ENCODE measurements around the gene HSPA12A.

HSPA12A gene

DNA sequence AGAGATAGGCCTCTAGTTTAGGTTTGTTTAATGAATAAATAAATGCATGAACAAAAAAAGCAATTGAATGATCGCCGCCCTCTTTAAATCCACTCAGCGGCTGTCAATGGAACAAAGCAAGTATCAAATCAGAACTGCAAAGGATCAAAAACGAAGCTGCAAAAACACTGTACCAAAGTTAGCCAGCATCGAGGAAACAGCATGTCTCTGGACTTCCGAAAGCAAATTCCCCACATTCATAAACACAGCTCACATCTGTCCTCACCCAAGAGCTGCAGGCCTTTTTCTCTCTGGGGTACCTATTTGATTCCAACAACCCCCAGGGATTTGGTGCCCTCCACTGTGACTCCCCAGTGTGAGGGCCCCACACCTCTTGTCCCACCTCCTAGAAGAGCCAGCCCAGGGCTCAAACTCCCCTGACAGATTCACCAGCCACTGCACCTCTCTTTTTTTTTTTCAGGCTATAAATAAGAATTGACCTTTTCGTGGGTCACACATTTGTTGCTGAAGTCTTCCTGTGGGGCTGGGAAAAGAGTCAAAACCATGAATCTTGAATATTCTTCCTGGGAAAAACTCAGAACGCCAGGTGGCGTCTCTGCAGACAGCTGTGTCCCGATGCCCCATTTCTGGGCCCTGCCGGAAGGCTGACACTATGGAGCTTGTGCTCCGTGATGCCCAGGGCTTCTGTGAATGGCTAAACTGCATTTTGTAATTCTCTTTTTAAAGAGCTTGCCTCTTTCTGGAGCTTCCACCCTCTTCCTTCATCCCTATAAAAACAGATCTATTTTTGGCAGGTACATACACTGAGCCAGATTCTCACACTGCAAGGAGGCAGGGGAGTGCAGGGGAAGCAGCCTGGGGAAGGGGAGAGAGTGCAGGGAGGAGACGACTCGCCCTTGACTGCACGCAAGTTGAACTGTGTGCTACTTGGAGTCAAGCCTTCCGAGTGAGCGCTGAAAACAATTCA, 51.7 kb downstream of the HSPA12A start:
- no peak for DNase-seq

GRCh38 chr10:116689744-116690143, 52.6 kb downstream of the HSPA12A start:
- DNase-seq, result no peak

- DNase-seq, result no peak
Measured at GRCh38 chr10:116688741-116689495, 53.4 kb downstream of the HSPA12A start.

DNA sequence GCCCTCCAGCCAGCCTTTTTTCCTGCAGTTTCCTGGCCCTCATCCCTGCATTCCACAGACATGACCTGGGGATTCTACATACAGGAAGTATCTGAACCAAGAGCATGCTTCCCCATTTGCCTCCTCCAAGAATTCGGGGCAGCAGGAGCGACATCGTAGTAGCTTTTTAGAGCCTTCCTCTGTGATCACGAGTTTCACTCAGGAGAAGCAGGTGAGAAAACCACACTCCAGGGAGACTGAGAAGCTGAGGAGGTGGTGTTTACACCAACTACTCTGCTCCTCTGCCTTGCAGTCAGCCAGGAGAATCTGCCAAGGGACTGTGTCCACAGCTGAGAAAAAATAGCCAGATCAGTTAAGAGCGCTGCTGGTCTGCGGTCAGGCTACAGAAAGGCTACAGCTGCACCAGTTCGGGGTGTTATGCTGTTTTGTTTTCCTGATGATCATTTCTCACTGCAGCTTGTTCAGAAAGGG, 54.1 kb downstream of the HSPA12A start:
- peak; percentile 39 for DNase-seq

GRCh38 chr10:116687633-116688032, 54.7 kb downstream of the HSPA12A start:
- no peak for DNase-seq

DNA sequence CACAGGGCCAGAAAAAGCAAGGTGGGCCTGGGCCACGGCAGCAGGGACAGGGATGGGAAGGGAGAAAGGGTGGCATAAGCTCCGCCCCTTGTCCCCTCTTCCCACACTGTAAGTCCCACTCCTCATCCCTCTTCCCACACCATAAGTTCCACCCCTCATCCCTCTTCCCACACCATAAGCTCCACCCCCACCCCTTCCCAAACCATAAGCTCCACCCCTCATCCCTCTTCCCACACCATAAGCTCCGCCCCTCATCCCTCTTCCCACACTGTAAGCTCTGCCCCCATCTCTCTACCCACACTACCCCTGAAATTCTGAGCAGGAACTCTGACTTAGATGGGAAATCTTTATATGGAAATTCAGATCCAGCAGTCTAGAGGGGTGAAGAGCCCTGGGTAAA, 55.7 kb downstream of the HSPA12A start:
- no peak for DNase-seq

GRCh38 chr10:116685807-116686206, 56.6 kb downstream of the HSPA12A start:
- DNase-seq, result no peak

GRCh38 chr10:116684781-116685180, 57.6 kb downstream of the HSPA12A start:
- DNase-seq, result no peak

GRCh38 chr10:116683821-116684220, 58.5 kb downstream of the HSPA12A start:
- no peak for DNase-seq

DNA sequence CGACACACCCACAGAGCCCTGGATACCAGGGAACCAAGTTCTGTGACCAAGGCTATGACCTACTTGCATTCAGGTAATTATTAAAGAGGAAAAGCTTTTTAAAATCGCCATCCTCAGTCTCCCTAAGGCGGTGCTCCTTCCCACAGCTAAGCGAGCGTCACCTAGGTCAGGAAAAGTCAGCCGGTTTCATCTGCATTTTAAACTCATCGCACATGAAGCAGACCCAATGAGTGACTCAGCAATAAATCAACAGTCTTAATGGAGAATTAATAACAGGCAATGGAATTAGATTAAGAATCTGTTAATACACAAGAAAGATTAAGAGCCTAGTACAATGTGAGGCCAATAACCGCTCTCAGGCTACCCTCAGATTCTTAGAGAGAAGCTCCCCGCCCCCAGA, 59.2 kb downstream of the HSPA12A start:
- no peak for DNase-seq

- DNase-seq, result no peak
Measured at GRCh38 chr10:116679351-116679750, 63.0 kb downstream of the HSPA12A start.

GRCh38 chr10:116676633-116677032, 65.7 kb downstream of the HSPA12A start:
- no peak for DNase-seq

DNA sequence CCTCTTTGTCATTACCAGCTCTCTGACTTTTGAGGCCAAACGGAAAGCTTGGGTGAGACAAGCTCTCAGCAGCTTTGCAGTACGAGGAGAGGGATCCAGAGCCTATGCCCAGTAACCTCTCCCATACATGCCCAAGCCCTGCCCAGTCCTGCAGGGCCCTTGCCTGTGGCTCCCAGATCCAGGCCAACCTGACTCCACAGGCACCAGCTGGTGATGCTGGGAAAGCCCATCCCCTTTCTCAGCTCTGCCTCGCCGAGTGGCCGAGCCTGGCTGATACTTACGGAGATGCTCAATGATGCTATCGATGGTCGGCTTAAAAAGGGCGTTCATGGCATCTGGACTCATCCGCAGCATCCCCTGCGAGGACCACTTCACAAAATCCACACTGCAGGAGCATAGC, 66.2 kb downstream of the HSPA12A start:
- no peak for DNase-seq

DNA sequence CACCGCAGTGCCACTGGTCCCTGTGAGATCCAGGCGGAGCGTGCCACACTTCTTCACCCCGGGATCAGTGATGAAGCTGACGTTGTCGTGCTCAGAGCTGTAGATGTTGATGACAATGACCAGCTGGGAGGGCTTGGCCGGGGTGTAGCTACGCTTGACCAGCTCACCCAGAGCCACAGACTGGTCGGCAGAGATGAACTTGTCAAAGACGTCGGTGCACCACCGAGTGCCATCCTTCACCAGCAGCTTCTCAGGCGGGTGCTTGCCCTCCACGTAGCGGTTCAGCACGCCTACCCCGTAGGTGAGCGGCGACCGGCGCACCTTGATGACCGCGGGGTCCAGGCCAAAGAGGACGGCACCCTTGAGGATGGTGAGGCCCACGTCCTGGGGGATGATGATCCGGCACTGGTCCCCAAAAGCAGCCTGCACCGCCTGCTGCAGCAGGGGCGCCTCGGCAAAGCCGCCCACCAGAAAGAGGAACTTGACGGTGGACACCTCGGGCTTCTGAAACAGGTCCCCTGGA, 67.4 kb downstream of the HSPA12A start:
- DNase-seq, result no peak

- DNase-seq, result no peak
Measured at GRCh38 chr10:116673866-116674265, 68.5 kb downstream of the HSPA12A start.

GRCh38 chr10:116672891-116673290, 69.5 kb downstream of the HSPA12A start:
- DNase-seq, result no peak

DNA sequence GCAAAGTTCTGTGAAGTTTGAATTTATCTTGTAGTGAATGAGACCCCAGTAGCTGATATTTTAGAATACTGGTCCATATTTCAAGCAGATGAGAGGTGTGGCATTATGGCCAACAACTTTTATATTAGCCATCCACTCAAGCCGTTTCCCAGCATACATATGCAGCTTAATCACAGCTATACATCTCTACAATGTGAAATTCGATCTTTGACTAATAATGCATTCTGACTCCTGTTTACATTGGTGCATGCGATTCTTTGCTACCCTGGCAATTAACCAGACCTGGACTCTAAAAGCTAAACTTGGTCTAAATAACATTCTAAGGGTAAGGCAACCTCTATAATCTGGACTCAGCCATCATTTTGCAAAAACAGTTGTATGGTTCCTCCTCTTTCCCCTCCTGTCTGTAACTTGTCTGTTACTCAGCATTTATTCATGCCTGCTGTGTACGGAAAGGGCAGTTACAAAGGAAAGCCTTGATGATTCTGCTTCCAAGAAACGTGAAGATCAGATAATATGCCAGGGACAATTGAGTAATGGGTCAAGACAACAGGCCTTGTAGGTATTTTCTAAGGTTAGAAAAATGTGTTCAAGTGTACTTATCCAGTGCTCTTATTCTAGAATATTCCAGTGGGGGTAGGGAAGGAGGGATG, 71.0 kb downstream of the HSPA12A start:
- no peak for DNase-seq

DNA sequence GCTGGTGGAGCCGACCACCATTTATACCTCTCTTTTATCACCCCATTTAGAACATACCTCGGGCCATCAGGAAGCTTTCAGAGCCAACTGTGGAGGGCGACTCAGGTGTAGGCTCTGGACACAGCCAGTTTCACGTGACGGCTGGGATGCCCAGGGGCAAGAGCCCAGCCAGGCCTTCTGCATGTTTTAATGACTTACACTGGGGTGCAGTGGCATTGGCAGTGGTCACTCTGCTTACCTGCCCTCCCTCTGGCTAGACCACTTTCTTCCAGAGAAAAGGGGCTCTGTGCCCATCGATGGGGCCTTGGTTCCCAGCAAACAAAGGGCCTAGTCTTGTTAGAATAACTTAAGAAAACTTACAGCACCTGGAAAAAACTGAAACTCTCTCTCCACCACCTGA, 71.7 kb downstream of the HSPA12A start:
- DNase-seq, result no peak

GRCh38 chr10:116669832-116670644, 72.3 kb downstream of the HSPA12A start:
- no peak for DNase-seq

GRCh38 chr10:116669080-116669479, 73.3 kb downstream of the HSPA12A start:
- DNase-seq, result no peak

DNA sequence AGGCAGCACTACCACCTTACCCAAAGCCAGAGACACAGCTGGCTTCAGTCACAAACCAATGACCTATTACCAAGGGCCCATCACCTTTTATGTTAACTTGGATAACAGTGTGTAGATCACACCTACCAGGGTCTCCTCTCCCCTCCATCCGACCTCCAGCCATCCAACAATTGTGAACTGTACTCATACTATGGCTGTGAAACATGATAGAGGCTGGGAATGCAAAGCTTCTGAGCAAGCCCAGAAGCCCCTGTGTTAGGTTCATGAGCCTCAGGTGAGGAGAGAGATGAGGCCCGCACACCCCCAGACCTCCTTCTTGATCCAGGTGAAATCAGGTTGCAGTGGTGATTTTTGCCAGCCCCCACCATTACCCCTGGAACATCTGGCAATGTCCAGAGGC, 73.9 kb downstream of the HSPA12A start:
- DNase-seq, result no peak

DNA sequence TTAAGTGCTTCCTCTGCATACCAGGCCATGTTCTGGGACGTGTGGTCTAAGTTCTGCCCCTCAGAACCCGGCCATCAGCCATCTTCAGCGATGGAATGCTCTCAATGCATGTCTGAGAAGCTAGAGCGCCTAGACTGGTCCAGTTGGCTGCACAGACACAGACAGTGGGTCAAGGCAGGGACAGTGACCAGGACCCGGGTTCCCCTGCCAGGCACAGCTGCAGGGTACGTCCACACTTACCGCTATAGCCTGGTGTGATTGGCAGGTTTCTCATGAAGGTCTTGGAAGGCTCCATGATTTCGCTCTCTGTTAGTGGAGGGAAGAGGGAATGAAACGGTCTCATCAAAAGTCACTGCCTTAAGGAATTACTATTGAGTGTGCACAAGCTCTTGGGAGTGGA, 74.3 kb downstream of the HSPA12A start:
- no peak for DNase-seq

Measured in kidney glomerular epithelial cell (primary cell).